T-helper 1 cell treated with Interleukin-12 subunit alpha and Interleukin-12 subunit beta and Interleukin-4 antibody, amounts not matched to agents 30 ng/mL and 1 ng/mL, for 36 hours (primary cell): ENCODE measurements around the gene SRY. TPM values are rescaled to one million over a fixed set of nuclear protein-coding genes. Genes with fewer than 3 reads are reported as not detected.
"Not testable (repeated sequence)": the region's sequence is repeated elsewhere in the genome, so short reads cannot be mapped to it uniquely, and the experiment has no call there.

Source experiments
- intact Hi-C: fragments of 100-400 bp; cut with micrococcal nuclease; formaldehyde crosslinking; loops from one replicate; pipeline ENCODE4 v1.15.1; 2024
- total RNA-seq: library from RNA; stranded (reverse); gene quantifications from 2 replicates; pipeline ENCODE4 v1.2.3, GENCODE V29; 2022

Gene SRY
- not detected in 2 replicates for total RNA-seq

DNA sequence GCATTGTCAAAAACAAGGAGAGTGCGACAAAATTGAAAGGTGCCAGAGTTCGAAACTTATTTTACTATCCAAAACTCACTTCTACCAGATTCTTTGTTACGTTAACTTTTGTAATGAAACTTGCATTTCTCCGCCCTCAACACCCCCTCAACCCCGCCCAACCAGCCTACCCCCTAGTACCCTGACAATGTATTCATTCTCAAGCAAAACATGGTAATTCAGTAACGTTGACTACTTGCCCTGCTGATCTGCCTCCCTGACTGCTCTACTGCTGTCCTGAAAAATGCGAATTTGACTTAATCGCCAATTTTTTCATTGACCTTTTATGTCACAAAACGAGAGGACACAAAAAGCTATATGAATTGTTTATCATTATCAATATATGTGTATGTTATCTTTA lies at the start of gene SRY:
Gene SRY (minus strand): TSS at position 83 of the 400 bp plus-strand sequence. CDS start 79 bp downstream, at position 4.
- intact Hi-C loops: no loop called here

DNA sequence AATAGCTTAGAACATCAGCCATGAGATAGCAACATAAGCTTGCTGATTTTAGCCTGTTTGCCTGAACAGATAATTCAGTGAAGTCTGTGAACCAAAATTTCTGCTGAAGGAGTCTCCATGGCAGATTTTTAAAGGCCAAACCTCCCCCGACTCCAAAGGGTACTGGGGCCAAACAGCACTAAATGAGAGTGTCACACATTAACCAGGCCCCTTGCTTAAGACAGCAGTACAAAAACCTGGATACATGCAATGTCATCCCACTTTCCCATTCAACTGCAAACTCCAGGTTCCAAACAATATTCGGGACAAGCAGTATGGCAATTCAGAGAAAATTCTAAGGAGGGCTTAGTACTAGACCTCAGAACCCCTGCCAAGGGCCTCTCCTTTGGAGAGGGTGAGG lies 49.6 kb upstream of the SRY start:
- intact Hi-C loops: no loop called here

DNA sequence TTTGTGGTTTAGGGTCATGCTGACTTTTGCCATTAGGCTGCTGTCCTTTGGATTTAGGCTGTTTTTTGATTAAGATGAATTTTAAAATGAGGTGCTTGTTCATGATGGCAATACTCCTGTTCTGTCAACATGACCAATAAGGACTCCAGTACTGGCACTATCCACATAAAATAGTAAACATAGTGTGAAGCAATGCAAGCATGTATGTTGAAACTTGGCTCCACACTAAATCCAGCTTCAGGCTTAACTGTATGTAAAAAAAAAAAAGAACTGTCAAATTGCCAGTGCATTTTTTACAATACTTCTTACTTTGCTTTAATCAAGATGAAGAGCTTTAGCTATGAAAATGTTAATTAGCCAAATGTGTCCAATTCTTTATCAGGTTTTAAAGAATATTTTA lies 47.7 kb upstream of the SRY start:
- intact Hi-C loops: no loop called here

DNA sequence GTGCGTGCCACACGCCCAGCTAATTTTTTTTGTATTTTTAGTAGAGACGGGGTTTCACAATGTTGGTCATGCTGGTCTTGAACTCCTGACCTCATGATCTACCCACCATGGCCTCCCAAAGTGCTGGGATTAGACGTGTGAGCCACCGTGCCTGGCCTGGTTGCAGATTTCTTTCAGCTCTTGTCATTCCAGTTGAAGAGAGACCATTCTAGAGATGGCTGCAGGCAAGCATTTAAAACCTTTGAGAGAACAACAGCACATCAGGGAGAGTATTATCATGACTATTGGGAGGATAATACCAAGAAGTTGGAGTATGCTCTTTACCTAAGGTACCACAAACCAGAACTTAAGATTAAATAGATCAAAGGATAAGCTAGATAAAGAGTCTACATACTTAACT lies 41.0 kb upstream of the SRY start:
- intact Hi-C loops: no loop called here

DNA sequence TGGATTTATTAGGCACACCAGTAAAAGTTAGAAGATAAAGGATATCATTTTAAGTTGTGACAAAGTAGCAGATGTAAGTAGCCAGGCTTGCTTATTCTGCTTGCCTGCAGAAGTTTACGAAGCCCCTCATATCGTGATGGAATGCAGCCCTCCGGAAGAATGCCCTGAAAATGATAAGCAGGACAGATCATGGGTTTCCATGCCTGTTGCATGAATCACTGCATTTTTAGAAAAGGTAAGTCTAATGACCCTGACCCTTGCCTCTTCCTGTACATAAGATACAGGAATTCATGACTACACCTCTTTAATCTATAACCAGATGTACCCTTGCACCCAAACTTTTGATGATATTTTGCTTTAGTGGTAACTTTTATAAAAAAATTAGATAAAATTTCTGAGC lies 37.0 kb upstream of the SRY start:
- intact Hi-C loops: no loop called here

DNA sequence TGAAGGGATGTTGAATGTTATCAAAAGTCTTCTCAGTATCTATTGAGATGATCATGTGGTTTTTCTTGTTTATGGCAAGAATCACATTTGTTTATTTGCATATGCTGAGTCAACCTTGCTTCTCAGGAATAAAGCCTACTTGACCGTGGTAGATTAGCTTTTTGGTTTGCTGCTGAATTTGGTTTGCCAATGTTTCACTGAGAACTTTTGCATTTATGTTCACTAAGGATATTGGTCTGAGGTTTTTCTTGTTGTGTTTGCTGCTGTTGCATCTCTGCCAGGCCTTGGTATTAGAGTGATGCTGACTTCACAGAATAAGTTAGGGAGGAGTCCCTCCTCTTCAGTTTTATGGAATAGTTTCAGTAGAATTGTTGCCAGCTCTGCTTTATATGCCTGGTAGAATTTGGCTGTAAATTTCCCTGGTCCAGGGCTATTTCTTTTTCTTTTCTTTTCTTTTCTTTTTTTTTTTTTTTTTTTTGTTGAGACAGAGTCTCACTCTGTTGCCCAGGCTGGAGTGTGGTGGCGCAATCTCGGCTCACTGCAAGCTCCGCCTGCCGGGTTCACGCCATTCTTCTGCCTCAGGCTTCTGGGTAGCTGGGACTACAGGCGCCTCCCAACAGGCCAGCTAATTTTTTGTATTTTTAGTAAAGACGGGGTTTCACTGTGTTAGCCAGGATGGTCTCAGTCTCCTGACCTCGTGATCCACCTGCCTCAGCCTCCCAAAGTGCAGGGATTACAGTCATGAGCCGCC lies 29.8 kb upstream of the SRY start:
- intact Hi-C loops: not testable (repeated sequence)

DNA sequence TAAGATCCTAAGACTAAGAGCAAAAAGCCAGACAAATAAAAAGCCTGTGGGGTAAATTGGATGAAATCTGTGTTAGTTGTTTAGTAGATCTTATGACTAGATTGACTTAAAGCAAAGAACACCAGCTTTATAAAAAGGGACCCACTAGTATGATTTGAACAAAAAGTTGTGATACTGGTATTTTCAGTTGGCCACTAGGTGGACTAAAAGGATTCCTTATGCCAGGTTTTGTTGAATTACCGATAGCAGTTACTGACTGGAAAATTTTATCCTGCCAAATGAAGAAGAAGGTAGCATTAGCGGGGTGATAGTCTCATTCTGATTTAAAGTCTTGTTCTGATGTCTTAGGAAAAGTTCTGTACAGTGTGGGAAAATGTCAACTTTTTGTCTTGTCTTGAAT lies 12.8 kb upstream of the SRY start:
- intact Hi-C loops: no loop called here

DNA sequence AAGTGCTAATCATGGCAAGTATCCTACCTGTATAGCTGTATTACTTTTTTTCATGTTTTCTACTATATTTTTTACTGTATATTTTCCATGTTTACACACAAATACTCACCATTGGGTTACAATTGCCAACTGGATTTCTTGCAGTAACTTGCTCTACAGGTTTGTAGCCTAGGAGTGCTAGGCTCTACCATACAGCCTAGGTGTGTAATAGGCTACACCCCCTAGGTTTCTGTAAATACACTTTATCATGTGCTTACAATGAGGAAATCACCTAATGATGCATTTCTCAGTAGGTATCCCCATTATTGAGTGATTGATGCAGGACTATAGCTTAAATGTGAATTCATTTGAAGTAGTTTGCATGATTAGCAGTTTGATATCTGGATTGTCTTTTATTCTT lies 10.5 kb upstream of the SRY start:
- intact Hi-C loops: no loop called here

DNA sequence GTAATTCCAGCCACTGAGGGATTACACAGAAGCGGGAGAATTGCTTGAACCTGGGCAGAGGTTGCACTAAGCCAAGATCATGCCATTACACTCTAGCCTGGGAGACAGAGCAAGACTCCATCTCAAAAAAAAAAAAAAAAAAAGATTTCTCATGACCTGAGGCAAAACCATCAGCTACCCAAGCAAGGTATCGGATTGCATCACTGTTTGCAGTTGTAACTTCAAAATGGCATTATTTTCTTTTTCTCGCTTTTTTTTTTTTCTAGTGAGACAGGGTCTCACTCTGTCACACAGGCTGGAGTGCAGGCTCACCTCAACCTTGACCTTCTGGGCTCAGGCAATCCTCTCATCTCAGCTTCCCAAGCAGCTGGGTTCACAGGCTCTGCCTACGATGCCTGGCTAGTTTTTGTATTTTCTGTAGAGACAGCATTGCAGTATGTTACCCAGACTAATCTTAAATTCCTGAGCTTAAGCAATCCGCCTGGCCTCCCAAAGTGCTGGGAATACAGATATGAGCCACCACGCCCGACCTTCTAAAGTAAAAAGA lies 9.6 kb upstream of the SRY start:
- intact Hi-C loops: no loop called here

DNA sequence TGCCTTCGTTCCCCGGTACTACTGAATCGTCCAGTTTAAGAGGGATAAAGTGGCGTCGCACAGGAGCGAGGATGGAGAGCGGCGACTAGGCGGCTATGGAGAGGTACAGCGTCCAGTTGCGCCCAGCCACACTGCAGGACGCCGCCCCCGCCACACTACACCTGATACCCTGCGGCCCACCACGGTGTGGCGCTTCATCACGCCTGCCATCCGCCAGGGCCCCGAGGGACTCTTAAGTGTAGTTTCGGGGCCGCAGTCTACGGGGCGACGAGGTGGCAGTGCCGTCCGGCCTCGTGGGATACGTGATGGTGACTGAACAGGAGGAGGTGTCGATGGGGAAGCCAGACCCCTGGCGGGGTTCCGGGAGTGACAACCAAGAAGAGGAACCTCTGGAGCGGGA lies 2.3 kb upstream of the SRY start:
- intact Hi-C loops: no loop called here

DNA sequence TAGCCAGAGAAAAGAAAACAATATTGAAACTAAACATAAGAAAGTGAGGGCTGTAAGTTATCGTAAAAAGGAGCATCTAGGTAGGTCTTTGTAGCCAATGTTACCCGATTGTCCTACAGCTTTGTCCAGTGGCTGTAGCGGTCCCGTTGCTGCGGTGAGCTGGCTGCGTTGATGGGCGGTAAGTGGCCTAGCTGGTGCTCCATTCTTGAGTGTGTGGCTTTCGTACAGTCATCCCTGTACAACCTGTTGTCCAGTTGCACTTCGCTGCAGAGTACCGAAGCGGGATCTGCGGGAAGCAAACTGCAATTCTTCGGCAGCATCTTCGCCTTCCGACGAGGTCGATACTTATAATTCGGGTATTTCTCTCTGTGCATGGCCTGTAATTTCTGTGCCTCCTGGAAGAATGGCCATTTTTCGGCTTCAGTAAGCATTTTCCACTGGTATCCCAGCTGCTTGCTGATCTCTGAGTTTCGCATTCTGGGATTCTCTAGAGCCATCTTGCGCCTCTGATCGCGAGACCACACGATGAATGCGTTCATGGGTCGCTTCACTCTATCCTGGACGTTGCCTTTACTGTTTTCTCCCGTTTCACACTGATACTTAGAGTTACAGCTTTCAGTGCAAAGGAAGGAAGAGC lies 488 bp downstream of the SRY start:
- intact Hi-C loops: no loop called here

Other genes starting within 250 kb of the SRY start
- gene RPS4Y1, start 53.9 kb upstream of the SRY start, total RNA-seq: 244 and 256 TPM in 2 replicates
- 21.8 and 22.0 TPM in 2 replicates for gene ZFY, start 147.7 kb upstream of the SRY start, total RNA-seq